SIG-M5 treated with dmso at 0.1 percent for 504 hours (cell line): Measurements from ENCODE around the gene TTC7B.

Experiments used
- DNase-seq: peaks from one replicate; lab custom pipeline; 2025; ENCODE audit not compliant: unreplicated experiment; lab: John Stamatoyannopoulos, UW

TTC7B gene

GRCh38 chr14:90677484-90678050 is 138.7 kb downstream of the TTC7B start:
- DNase-seq: no peak

GRCh38 chr14:90676912-90677311 is 139.3 kb downstream of the TTC7B start:
- DNase-seq: no peak

GRCh38 chr14:90676356-90676755 is 139.9 kb downstream of the TTC7B start:
- no peak for DNase-seq

GRCh38 chr14:90675399-90675798 is 140.8 kb downstream of the TTC7B start:
- no peak for DNase-seq

- no peak for DNase-seq
These were observed 141.5 kb downstream of the TTC7B start for GRCh38 chr14:90674716-90675115.

GRCh38 chr14:90674043-90674670 is 142.1 kb downstream of the TTC7B start:
- no peak for DNase-seq

- DNase-seq: no peak
These were observed 144.6 kb downstream of the TTC7B start for GRCh38 chr14:90671382-90672234.

- no peak for DNase-seq
These were observed 146.5 kb downstream of the TTC7B start for GRCh38 chr14:90669731-90670130.

GRCh38 chr14:90666571-90666970 is 149.7 kb downstream of the TTC7B start:
- no peak for DNase-seq

GRCh38 chr14:90665321-90666000 is 150.8 kb downstream of the TTC7B start:
- no peak for DNase-seq

GRCh38 chr14:90664911-90665310 is 151.3 kb downstream of the TTC7B start:
- no peak for DNase-seq

- DNase-seq: no peak
These were observed 152.6 kb downstream of the TTC7B start for GRCh38 chr14:90663680-90664079.

GRCh38 chr14:90663140-90663539 is 153.1 kb downstream of the TTC7B start:
- DNase-seq: no peak

GRCh38 chr14:90661866-90662265 is 154.4 kb downstream of the TTC7B start:
- no peak for DNase-seq

GRCh38 chr14:90660865-90661570 is 155.2 kb downstream of the TTC7B start:
- no peak for DNase-seq

GRCh38 chr14:90659156-90659555 is 157.1 kb downstream of the TTC7B start:
- no peak for DNase-seq

- DNase-seq: peak; percentile 84
These were observed 157.7 kb downstream of the TTC7B start for GRCh38 chr14:90658541-90658967.

- DNase-seq: no peak
These were observed 159.3 kb downstream of the TTC7B start for GRCh38 chr14:90656973-90657372.

- no peak for DNase-seq
These were observed 160.4 kb downstream of the TTC7B start for GRCh38 chr14:90655829-90656228.

GRCh38 chr14:90654831-90655276 is 161.4 kb downstream of the TTC7B start:
- DNase-seq: no peak

GRCh38 chr14:90652626-90653025 is 163.6 kb downstream of the TTC7B start:
- no peak for DNase-seq
